GM13977 (cell line): ENCODE data around the gene UEVLD.
A peak's percentile ranks its signal among the peaks of the same experiment; 100 is the strongest.

Source experiments
- DNase-seq: peaks from one replicate; pipeline ENCODE4 v3.0.0; 2012; ENCODE audit warnings: low spot score
- CTCF ChIP-seq: IDR thresholded peaks from 2 replicates; pipeline ENCODE4 v1.5.1; 2012; ENCODE audit warnings: mild to moderate bottlenecking, control low read depth; ENCODE audit not compliant: insufficient read depth; ENCODE audit errors: extremely low read depth, missing control alignments
- in situ Hi-C: fragments of 300-500 bp; cut with MboI; formaldehyde crosslinking; loops from one replicate; pipeline ENCODE4 v1.12.0; 2022; ENCODE audit warnings: low sequenced_read_pairs, low pct_unique_long_range_greater_than_20kb, mixed read lengths, inconsistent platforms; ENCODE audit not compliant: unreplicated experiment

The UEVLD gene

GRCh38 chr11:18564149-18564548 is 24.4 kb downstream of the UEVLD start:
- in situ Hi-C loops: no loop called here
- DNase-seq: no peak
- no peak for TF ChIP-seq CTCF

GRCh38 chr11:18563090-18563730 is 25.3 kb downstream of the UEVLD start:
- no peak for DNase-seq
- in situ Hi-C loops: no loop called here
- no peak for TF ChIP-seq CTCF

- TF ChIP-seq CTCF: no peak
- DNase-seq: no peak
- in situ Hi-C loops: loop anchor here (25.0 kb wide), 1 partner anchor 189 kb away; the partner anchor contains the start of gene IGSF22
Measured at GRCh38 chr11:18548001-18548400, 40.5 kb downstream of the UEVLD start.

GRCh38 chr11:18540207-18541009 is 48.1 kb downstream of the UEVLD start:
- TF ChIP-seq CTCF: peak; percentile 48
- in situ Hi-C loops: loop anchor here (25.0 kb wide), 1 partner anchor 197 kb away; the partner anchor contains the start of gene IGSF22
- DNase-seq: peak; percentile 48

GRCh38 chr11:18536209-18536608 is 52.3 kb downstream of the UEVLD start:
- in situ Hi-C loops: loop anchor here (25.0 kb wide), 1 partner anchor 201 kb away; the partner anchor contains the start of gene IGSF22
- DNase-seq: no peak
- no peak for TF ChIP-seq CTCF

GRCh38 chr11:18534245-18534644 is 54.3 kb downstream of the UEVLD start:
- in situ Hi-C loops: loop anchor here (25.0 kb wide), 1 partner anchor 203 kb away; the partner anchor contains the start of gene IGSF22
- DNase-seq: no peak

More at GRCh38 chr11:18534245-18534644, 54.3 kb downstream of the UEVLD start:
- no peak for TF ChIP-seq CTCF
